GM19025 (cell line): ENCODE results near the gene CLCNKB.
"Not testable (repeated sequence)": the region's sequence is repeated elsewhere in the genome, so short reads cannot be mapped to it uniquely, and the experiment has no call there.

Experiments used
- ATAC-seq: cut with Tn5 transposase; IDR thresholded peaks from one replicate; pipeline ENCODE4 v1.9.1; 2021; ENCODE audit warnings: mild to moderate bottlenecking, low read depth, moderate library complexity; ENCODE audit not compliant: unreplicated experiment

Gene CLCNKB

DNA sequence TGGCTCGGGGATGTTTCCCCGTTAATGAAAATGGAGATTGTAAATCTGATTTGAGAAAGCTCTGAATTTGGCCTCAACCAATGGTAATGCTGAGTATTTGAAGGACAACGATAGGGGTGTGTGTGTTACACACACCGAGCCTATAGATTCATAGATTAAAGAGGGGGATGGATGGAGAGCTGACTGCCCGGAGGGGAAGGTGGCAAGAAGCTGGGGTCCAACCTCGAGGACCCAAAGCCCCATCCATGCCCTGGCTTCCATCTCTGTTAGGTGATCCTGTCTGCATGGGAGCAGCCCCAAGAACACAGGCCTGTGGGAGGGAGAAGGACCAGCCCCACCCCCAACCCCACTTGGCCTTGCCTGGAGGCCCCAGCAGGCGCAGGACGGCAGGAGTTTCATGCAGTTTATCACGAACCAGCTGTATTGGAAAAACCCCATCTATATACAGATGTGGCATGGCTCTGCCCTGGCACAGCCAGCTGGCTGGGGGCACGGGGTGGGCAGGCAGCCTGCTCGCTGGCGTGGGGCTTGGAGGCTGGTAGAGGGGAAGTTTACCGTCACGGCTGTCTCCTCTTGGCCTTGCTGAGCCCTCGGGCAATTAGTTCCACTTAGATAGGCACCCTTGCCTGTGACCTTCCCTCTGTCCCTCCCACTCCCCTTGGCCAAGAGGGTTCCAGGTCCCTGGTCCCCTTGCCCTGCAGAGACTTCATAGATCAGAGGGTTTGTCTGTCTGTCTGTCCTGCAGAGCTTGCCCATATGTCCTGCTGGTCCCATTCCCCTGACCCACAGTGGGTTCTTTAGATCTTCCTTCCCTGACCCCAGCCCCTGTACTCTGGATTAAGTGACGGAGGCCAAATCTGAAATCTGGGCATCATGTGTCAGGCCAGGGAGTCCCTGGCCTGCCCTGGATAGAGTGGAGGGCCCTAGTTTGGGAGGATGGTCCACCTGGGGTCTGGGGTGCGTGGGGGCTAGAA lies 28.8 kb upstream of the CLCNKB start:
- ATAC-seq = no peak

DNA sequence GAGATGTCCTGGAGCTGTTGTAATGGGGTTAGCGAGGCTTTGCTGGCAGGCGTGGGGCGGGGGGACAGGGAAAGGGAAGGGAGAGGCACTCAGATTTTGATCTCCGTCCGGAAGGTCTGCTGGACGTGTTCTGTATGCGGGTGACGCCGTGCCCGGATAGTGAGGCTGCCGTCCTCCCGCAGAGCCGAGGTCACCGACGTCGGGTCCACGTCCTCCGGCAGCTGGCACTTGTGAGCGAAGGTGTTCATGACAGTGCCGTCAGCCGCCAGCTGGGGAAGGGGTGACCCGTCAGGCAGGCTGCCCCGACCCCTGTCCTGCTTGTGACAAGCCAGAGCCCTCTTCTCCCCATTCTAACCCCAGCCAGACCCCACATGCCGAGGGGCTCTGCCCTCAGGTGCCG lies 28.1 kb upstream of the CLCNKB start:
- ATAC-seq = no peak

DNA sequence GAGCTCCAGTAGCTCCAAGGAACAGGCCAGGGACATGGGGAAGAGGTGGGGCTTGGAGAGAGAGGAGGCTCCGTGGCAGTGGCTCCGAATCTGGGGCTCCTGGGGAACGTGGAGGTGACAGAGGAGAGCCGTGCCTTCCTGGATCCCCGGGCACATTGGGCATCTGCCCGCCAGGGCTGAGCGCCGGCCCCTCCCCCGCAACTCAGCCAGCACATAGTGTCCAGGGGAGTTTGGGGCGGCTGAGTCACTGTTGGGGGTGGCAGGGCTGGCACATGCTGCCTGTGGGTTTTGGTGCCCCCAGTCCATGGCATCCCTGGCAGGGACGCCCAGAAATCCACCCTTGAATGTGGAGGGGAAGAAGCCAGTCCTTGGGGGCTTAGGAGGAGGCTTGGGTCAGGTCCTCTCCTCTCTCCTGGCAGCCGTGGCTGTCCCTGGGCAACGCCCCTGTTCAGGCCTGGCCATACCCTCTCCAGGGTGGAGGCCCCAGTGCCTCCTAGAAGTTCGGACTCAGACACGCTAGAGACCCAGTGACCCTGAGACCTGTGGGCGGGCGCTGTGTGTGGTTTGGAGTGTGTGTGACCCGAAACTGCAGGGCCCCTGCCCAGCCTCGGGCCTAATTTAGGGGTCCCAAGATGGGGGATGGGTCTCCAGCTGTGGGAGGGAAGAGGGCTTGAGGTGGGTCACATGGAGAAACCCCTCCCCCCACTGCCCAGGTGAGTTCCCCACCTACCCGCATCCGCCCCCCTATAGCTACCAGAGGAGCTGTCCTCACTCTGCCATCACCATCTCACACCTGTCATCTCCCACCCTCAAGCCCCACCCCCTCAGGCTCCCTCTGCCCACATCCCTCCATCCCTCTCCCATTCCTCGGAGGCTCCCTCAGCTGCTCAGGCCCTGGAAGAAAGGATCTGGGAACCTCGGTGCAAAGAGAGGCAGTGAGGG lies 27.4 kb upstream of the CLCNKB start:
- ATAC-seq = no peak

DNA sequence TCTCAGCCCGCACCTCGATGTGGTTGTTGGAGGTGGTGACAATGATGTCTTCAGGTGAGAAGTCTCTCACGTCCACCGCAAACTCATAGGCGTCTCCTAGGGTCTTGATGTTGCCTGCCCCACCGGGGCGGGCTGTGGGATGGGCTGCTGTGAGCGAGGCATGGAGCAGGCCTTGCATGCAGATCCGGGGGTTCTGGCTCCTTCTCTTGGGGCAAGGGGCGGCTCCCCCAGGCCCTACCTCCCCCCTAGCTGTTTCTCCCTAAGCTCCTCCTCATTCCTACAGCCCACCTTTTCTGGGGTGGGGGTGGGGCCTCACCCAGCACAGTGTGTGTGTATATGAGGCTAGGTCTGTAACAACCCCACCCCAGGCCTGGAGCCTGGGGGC lies 26.5 kb upstream of the CLCNKB start:
- ATAC-seq = no peak

DNA sequence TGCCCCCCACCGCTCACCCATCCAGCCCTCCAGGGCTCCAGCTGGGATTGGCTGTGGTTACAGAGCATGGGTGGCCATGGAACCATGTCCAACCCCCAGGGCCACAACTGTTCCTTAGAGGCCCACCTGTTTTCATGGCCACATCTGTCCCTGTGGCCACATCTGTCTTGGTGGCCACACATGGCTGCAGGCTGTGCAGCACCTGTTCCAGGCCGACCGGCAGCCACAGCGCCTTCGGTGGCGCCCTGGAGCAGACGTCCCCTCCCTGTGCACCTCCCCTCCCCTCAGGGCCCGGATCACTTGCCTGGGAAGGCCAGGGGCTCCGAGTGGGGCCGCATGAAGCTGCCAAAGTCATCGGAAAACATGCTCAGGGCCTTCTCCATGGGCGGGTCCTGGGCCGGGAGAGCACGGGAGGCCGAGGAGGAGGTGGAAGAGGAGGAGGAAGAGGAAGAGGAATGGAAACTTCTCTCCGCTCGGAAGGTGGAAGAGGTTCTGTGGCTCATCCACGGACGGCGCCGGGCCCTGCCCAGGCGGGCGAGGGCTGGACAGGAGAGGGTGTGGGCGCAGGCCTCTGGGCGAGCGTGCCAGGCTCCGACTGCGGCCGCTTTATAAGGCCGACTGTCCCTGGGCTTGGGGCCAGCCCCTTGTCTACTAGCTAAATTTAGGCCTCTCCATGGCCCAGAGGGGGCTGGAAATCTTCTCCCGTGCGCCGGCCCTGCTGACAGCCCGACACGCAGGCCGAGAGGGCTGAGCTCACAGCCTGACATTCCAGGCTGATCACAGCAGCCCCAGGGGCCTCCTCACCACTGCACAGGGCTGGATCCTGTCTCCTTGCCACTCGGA lies 25.9 kb upstream of the CLCNKB start, which contains the start of gene HSPB7:
HSPB7 (minus strand) TSS at position 583 of the 843 bp plus-strand sequence; CDS start at position 503, 80 bp downstream.
- ATAC-seq = no peak

DNA sequence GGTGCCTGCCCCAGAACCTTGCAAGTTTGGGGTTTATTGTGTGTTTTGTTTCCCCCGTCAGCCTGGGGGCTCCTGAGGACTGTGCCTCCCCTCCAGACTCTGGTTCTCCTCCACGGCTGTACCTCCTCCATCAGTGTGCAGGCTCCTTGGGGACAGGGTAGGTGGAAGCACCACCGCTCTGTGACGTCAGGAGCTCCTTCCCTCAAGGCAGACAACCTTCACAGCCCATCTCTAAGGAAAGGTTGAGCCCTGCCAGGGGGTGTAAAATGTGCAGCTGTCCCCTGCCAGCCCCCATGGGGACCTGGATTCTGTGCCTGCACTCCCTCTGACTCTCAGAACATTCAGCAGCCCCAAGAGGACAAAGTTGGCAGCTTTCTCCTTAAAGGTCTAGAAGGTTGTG lies 25.3 kb upstream of the CLCNKB start:
- no peak for ATAC-seq

DNA sequence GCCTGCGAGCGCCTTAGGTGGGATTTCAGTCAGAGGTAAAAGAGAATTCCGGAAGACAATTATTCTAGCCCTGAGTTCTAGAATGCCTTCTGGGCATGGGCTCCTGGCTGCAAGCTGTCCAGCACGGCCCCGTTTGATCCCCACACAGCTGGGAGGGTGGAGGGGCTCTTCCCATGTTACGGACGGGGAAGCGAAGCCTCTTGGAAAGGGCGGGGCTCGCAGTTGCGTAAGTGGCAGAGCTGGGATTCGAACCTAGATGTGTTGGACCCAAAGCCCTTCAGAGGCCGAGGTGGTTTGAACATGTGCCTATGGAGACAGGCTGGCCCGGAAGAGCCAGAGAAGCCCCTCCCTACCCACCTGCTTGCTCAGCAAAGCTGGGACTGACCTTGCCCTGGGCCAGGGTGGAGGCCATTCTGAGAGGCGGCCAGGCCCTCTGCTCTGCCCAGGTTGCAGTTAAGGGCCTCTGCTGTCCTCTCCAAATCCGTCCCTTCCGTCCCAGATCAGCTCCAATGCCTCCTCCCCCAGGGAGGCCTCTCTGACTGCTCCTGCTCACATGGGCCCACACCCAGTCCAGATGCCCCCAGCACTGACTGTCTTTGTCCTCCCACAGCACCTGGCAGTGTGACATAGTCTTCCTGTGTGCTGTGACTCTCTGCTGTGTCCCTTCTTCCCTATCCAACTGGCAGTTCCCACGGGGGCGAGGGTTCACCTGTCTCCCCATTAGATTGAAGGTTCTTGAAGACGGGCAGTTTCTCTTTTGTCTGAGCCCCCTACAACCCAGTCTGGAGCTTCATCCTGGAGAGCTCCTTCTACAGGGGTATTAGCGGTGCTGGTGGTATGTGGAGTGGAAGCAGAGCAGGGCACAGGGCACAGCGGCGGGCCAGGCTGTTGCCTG lies 24.6 kb upstream of the CLCNKB start:
- ATAC-seq = no peak

DNA sequence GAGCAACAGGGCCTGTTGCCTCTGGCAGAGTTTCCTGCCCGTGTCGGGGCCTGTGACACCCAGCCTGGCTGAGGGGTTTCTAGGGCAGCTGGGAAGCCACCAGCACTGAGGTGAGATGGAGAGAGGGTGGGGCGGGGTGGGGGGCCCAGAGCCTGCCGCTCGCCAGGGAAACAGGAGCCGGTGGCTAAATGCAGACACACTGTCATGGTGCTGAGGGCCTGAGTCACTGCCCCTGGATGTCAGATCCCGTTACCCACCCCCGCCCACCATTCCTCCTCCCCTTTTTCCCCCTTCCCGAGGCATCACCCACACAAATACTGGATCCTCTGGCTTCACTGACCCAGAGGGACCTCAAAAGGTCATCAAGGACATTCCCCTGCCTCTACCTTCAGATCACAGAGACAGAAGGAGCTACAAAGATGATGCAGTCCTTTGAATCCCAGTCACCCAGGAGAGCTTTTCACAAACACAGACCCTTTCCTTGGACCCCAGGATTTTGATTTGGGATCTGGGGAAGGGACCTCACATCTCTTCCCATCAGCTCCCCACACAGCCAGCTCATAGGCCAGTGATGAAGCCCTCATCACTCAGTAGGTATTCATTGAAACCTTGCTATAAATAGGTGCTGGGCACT lies 23.8 kb upstream of the CLCNKB start:
- no peak for ATAC-seq

DNA sequence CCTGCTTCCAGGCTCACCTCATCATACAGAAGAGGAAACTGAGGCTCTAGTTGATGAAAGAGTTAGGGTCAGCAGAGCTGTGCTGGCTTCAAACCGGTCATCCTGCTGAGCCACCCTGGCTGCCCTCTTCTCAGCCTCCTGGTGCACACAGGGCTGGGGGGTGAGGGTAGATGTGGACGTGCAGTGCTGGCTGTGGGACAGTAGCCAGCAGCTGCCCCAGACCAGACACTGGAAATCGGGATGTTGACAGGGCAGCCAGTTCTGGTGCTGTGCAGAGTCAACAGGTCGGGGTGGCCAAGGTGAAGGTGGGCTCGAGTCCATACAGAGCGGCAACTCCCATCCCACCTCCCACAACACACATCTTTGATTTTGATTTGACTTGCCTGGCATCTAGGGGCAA lies 23.3 kb upstream of the CLCNKB start:
- no peak for ATAC-seq

DNA sequence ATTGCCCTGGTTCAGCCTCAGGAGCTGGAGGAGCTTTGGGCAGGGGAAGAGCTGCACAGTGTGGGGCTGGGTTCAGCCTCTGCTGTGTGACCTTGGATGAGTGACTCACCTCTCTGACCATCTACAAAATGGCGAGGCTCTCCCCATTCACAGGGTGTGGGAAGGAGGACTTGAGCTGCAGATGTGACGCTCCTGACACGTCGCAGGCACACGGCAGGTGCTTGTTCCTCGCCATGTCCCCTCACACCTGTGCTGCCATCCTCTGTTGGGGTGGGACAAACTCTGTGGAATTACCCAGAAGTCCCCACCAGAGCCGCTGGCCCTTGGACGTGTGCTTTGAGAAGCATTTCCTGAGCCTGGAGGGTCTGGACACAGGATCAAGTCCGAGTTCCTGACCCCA lies 22.7 kb upstream of the CLCNKB start:
- not testable (repeated sequence) for ATAC-seq

DNA sequence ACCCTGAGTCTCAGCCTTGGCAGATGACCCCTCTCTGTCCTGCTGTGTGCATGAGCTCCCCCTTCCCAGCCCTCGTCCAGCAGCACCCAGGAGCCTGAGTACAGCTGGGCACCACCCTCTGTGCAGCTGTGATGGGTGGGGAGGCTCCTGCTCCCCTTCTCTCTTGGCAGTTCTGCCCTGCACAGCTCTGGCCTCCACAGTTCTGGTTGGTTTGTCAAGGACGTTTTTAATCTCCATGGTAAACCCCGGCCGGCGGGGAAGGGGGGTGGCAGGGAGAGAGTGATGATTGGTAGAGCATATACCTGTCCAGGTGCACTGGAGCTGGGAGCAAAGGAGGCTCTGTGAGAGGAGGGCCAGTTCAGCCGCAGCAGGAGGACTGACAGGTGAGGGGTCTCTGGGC lies 21.9 kb upstream of the CLCNKB start, which contains the start of gene CLCNKA:
CLCNKA (plus strand) TSS at position 356 of the 400 bp plus-strand sequence. CDS start 584 bp downstream, outside the sequence.
- no peak for ATAC-seq

DNA sequence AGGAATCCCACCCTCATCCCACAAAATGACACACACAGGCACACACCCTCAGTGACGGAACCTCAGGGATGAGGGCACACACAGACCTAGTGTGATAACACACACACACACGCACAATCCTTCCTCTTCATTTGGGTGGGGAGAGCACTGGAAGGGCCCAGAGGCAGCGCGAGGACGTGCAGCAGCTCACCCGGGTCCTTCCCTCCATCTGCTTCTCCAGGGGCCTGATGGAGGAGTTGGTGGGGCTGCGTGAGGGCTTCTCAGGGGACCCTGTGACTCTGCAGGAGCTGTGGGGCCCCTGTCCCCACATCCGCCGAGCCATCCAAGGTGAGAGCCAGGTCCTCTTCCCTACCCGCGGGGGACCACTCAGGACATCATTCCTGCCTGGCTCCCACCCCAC lies 21.2 kb upstream of the CLCNKB start:
- ATAC-seq = no peak

DNA sequence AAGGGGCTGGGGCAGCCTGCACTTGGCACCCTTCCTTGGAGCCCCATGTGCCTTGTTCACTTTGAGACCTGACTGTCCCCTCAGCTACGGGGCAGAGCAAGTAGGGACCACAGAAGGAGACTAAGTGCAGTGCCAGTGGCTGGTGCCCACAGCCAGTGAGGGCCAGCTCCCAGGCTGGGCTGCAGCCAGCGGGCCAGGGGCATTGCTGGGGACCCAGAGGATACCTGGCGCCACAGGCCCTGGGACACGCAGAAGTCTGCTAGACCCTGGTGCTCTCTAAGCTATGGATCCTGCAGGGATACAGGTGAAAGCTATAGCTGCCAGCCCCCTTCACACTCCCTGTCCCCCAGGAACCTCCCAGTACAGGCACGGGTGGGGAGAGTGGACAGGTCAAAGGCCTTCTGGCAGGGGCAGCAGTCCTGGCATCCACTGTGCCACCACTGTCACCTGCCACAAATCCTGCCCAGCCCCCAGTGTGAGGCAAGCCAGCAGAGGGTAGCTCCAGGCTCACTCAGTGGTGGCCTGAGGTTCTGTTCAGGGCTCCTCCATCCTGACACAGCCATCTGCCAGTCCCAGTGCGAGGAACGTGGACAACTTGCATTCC lies 20.4 kb upstream of the CLCNKB start:
- no peak for ATAC-seq

DNA sequence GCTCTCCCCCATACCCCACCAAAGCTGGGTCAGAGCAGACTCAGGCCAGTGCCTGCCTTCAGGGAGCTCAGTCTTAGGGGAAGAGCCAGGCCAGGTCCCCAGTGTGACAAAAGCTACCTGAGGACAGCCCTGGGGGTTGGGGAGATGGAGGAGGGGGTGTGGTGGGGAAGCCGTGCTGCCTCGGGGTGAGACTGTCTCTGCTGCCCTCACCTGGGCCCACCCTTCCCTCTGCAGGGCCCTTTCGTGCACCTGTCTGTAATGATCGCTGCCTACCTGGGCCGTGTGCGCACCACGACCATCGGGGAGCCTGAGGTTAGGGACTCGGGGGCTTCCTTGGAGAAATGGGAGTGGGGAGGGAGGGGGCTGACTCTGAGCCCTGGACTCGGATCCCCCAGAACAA lies 17.3 kb upstream of the CLCNKB start:
- not testable (repeated sequence) for ATAC-seq

DNA sequence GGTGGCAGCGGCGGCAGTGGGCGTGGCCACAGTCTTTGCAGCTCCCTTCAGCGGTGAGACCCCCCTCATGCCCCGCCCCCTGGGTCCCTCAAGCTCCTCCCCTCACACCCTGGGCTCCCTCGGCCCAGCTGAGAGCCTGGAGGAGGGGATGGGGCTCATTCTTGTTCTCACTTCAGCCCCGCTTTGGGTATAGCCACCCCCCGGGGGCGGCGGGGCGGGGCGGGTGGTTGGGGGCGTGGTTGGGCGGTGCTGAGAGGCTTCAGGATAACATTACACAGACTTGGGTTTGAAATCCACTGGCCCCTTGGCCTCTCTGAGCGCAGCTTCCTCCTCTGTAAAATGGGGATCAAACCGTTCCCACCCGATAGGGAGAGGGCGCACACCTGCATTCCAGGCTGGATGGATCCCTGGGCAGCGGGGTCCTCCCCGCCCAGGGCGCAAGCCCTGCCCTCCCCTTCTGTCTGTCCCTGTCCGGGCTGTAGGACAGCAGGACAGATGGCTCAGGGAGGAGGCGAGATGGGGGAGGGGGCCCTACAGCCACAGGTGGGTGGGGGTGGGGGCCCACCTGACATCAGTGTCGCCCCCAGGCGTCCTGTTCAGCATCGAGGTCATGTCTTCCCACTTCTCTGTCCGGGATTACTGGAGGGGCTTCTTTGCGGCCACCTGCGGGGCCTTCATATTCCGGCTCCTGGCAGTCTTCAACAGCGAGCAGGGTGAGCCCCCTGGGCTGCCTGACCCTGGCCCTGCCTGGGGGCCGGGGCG lies 16.7 kb upstream of the CLCNKB start:
- ATAC-seq = no peak

DNA sequence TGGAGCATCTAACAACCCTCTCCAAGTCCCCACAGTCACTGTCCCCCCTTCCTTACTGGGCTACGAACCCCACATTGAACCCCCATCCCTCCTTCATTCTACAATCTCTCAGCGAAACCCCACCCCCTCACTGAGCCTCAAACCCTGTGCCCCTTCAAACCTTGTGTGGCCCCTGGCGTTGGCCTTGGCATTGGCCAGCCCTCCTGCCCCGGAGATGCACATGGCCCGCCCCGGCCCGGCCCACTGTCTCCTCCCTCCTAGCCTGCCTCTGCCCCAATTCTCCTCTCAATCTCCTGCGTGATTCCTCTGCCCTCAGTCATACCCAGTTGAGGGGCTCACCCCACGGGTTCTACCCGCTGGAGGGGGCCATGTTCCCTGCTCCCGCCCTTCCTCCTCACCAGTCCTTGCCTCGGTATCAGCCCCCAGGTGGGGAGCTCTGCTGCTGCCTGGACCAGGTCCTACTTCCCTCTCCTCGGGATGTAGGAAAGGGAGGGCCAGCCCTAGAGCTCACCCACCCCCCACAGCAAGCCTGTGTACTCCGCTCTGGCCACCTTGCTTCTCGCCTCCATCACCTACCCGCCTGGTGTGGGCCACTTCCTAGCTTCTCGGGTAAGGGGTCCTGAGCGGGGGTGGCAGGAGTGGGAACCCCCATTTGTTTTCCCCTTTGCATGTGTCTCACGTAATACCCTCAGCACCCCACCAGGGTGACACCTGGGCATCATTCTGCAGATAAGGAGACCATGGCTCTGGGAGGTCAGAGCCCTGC lies 15.2 kb upstream of the CLCNKB start:
- ATAC-seq = no peak

DNA sequence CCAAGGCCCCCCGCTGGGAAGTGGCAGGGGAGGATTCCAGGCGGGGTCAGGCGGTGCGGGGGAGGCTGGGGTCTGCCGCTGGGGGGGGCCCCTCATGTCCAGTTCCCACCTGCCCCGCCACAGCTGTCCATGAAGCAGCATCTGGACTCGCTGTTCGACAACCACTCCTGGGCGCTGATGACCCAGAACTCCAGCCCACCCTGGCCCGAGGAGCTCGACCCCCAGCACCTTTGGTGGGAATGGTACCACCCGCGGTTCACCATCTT lies 14.6 kb upstream of the CLCNKB start:
- not testable (repeated sequence) for ATAC-seq
